Astrocyte (in vitro differentiated cells and primary cell): Measurements from ENCODE around the gene TOX3. TPM values are rescaled to one million over a fixed set of nuclear protein-coding genes. Genes with fewer than 3 reads are reported as not detected.

ENCODE experiments used
- DNase-seq: peaks from one replicate; pipeline ENCODE4 v3.0.0-alpha.2; 2010; ENCODE audit warnings: low read depth
- FAIRE-seq: peaks from 2 replicates; lab custom pipeline; 2011; peaks lifted over from hg19 to GRCh38; lab: Jason Lieb, UNC
- H2AFZ ChIP-seq: 2 replicates; pipeline ENCODE4 v1.6.0; 2012; ENCODE audit warnings: low read depth, low read length, inconsistent platforms
- H3K27ac ChIP-seq: 2 replicates; pipeline ENCODE4 v1.5.1; 2011; ENCODE audit warnings: low read depth, low read length, inconsistent platforms
- H3K27me3 ChIP-seq: 2 replicates; pipeline ENCODE4 v1.6.0; 2011; ENCODE audit warnings: low read length, inconsistent platforms; ENCODE audit not compliant: insufficient read depth
- H3K36me3 ChIP-seq: 2 replicates; pipeline ENCODE4 v1.5.1; 2011; ENCODE audit warnings: low read length, inconsistent platforms; ENCODE audit not compliant: insufficient read depth
- H3K4me1 ChIP-seq: 2 replicates; pipeline ENCODE4 v1.5.1; 2011; ENCODE audit warnings: low read length, inconsistent platforms; ENCODE audit not compliant: insufficient read depth
- H3K4me2 ChIP-seq: 2 replicates; pipeline ENCODE4 v1.6.0; 2012; ENCODE audit warnings: low read length, inconsistent platforms
- H3K4me3 ChIP-seq: 2 replicates; pipeline ENCODE4 v1.5.1; 2011; ENCODE audit warnings: low read depth, mild to moderate bottlenecking, low read length, inconsistent platforms; ENCODE audit not compliant: insufficient read depth
- H3K79me2 ChIP-seq: 2 replicates; pipeline ENCODE4 v1.6.0; 2012; ENCODE audit warnings: mild to moderate bottlenecking, low read length, inconsistent platforms; ENCODE audit not compliant: insufficient read depth
- H3K9ac ChIP-seq: 2 replicates; pipeline ENCODE4 v1.6.0; 2012; ENCODE audit warnings: mild to moderate bottlenecking, low read length, inconsistent platforms
- H3K9me3 ChIP-seq: 2 replicates; pipeline ENCODE4 v1.5.1; 2012; ENCODE audit warnings: low read depth, mild to moderate bottlenecking, low read length, inconsistent platforms; ENCODE audit not compliant: insufficient read depth
- H4K20me1 ChIP-seq: 2 replicates; pipeline ENCODE4 v1.6.0; 2012; ENCODE audit warnings: low read length, inconsistent platforms; ENCODE audit not compliant: insufficient read depth
- H3K27ac Mint-ChIP-seq: one replicate; pipeline ENCODE4 v1.8.0; 2021; ENCODE audit warnings: mild to moderate bottlenecking, mixed read lengths; ENCODE audit not compliant: unreplicated experiment
- H3K27me3 Mint-ChIP-seq: one replicate; pipeline ENCODE4 v1.8.0; 2021; ENCODE audit warnings: low read depth, mixed read lengths; ENCODE audit not compliant: unreplicated experiment
- H3K36me3 Mint-ChIP-seq: one replicate; pipeline ENCODE4 v1.8.0; 2021; ENCODE audit warnings: low read depth, mixed read lengths; ENCODE audit not compliant: unreplicated experiment
- H3K4me1 Mint-ChIP-seq: one replicate; pipeline ENCODE4 v1.8.0; 2021; ENCODE audit warnings: low read depth, mixed read lengths; ENCODE audit not compliant: unreplicated experiment
- H3K4me3 Mint-ChIP-seq: one replicate; pipeline ENCODE4 v1.8.0; 2021; ENCODE audit warnings: mild to moderate bottlenecking, moderate library complexity, mixed read lengths; ENCODE audit not compliant: unreplicated experiment
- H3K9me3 Mint-ChIP-seq: one replicate; pipeline ENCODE4 v1.8.0; 2021; ENCODE audit warnings: mild to moderate bottlenecking, mixed read lengths; ENCODE audit not compliant: unreplicated experiment
- CTCF ChIP-seq: IDR thresholded peaks from 2 replicates; pipeline ENCODE4 v1.5.1; 2011; ENCODE audit warnings: low read depth, mild to moderate bottlenecking, inconsistent platforms, low read length, moderate library complexity; ENCODE audit not compliant: insufficient read depth
- EZH2 ChIP-seq: IDR thresholded peaks from 2 replicates; pipeline ENCODE4 v1.6.1; 2012; ENCODE audit warnings: mild to moderate bottlenecking, low read length, inconsistent platforms; ENCODE audit not compliant: insufficient read depth
- total RNA-seq: library from RNA; stranded (reverse); gene quantifications from 2 replicates; pipeline ENCODE4 v1.2.1, GENCODE V29; 2021

TOX3 gene
- total RNA-seq, 1 donor from 2014 or later = 2.3 TPM

- DNase-seq (no peak), FAIRE-seq (no peak)
- no peak overlapping the region for H3K4me3 Mint-ChIP-seq
- H3K4me1 ChIP-seq = no peaks in the 10 kb centered on the region
- H3K9me3 Mint-ChIP-seq = no peaks in the 10 kb centered on the region
- H3K36me3 Mint-ChIP-seq = no peaks in the 10 kb centered on the region
- no peak overlapping the region for H3K27ac ChIP-seq
- H3K79me2 ChIP-seq = no peaks in the 10 kb centered on the region
- H3K9me3 ChIP-seq = no peaks in the 10 kb centered on the region
- no peak overlapping the region for H3K4me2 ChIP-seq
- no peaks in the 10 kb centered on the region for H3K27me3 ChIP-seq
- no peaks in the 10 kb centered on the region for H3K4me1 Mint-ChIP-seq
- no peak overlapping the region for H3K27ac Mint-ChIP-seq
- no peak overlapping the region for H3K4me3 ChIP-seq
- H4K20me1 ChIP-seq = no peaks in the 10 kb centered on the region
- no peak overlapping the region for H2AFZ ChIP-seq
- H3K9ac ChIP-seq = no peak overlapping the region
- H3K36me3 ChIP-seq = no peaks in the 10 kb centered on the region
- peaks cover 5% of the 10 kb centered on the region for H3K27me3 Mint-ChIP-seq
- no peak for TF ChIP-seq EZH2
- no peak for TF ChIP-seq CTCF
Observed at GRCh38 chr16:52557236-52557635, 10.3 kb upstream of the TOX3 start.

GRCh38 chr16:52556083-52556482 lies 9.1 kb upstream of the TOX3 start:
- TF ChIP-seq EZH2 (no peak), CTCF (no peak)
- Histone ChIP-seq H2AFZ (no peak overlapping the region), H3K36me3 (no peaks in the 10 kb centered on the region), H3K4me1 (no peaks in the 10 kb centered on the region), H3K9me3 (no peaks in the 10 kb centered on the region), H3K4me2 (no peak overlapping the region), H3K4me3 (no peak overlapping the region), H3K27ac (no peak overlapping the region), H3K79me2 (no peaks in the 10 kb centered on the region), H3K27me3 (no peaks in the 10 kb centered on the region), H3K9ac (no peak overlapping the region), H4K20me1 (no peaks in the 10 kb centered on the region)
- Mint-ChIP-seq H3K27ac (no peak overlapping the region), H3K4me3 (no peak overlapping the region), H3K4me1 (no peaks in the 10 kb centered on the region), H3K27me3 (no peaks in the 10 kb centered on the region), H3K9me3 (no peaks in the 10 kb centered on the region), H3K36me3 (no peaks in the 10 kb centered on the region)
- FAIRE-seq (no peak), DNase-seq (no peak)

GRCh38 chr16:52555572-52555971 lies 8.6 kb upstream of the TOX3 start:
- no peak for FAIRE-seq
- Histone ChIP-seq H3K79me2 (no peaks in the 10 kb centered on the region), H3K4me3 (no peak overlapping the region), H3K9me3 (no peaks in the 10 kb centered on the region), H4K20me1 (no peaks in the 10 kb centered on the region), H2AFZ (no peak overlapping the region), H3K36me3 (no peaks in the 10 kb centered on the region), H3K27me3 (no peaks in the 10 kb centered on the region), H3K9ac (no peak overlapping the region), H3K4me2 (no peak overlapping the region), H3K4me1 (no peaks in the 10 kb centered on the region), H3K27ac (no peak overlapping the region)
- no peak for TF ChIP-seq CTCF
- TF ChIP-seq EZH2 = no peak
- H3K27ac Mint-ChIP-seq = no peak overlapping the region
- H3K9me3 Mint-ChIP-seq = no peaks in the 10 kb centered on the region
- peaks cover 3% of the 10 kb centered on the region for H3K27me3 Mint-ChIP-seq
- no peaks in the 10 kb centered on the region for H3K36me3 Mint-ChIP-seq
- no peak for DNase-seq
- no peak overlapping the region for H3K4me3 Mint-ChIP-seq
- no peaks in the 10 kb centered on the region for H3K4me1 Mint-ChIP-seq
